ENCODE measurements around the gene CUTA. TPM values are rescaled to one million over a fixed set of nuclear protein-coding genes. Genes with fewer than 3 reads are reported as not detected.

Gene CUTA
- polyA plus RNA-seq, 1 of the 3 experiments (the other 2 are of a cell fraction): 444 TPM

GRCh38 chr6:33456156-33456555, 38.2 kb upstream of the CUTA start (continued):
- TF ChIP-seq NRF1 (IDR thresholded peaks at IDR 0.05; ENCODE audit: low read depth, low read length): no peak
- TF ChIP-seq SIN3A (IDR thresholded peaks at IDR 0.05; ENCODE audit: borderline replicate concordance, low read depth, low read length): no peak

- WGBS (ENCODE audit: low lambda C conversion rate): 11% methylated on average over 14 of the region's 16 CpGs
- CTCF ChIA-PET: interaction anchor here (1.3 to 2.0 kb wide), 4 partner anchors 14 to 130 kb away, joined by 3 to 8 read pairs (median 4); no protein-coding TSS in a partner anchor
These were observed 37.1 kb upstream of the CUTA start for GRCh38 chr6:33455051-33455450.

More at GRCh38 chr6:33455051-33455450, 37.1 kb upstream of the CUTA start:
- TF ChIP-seq SIN3A (IDR thresholded peaks at IDR 0.05; ENCODE audit: borderline replicate concordance, low read depth, low read length) (no peak), FOXJ3 (CRISPR knock-in tag; IDR thresholded peaks at IDR 0.05) (no peak), EP300 (IDR thresholded peaks at IDR 0.05; ENCODE audit: borderline replicate concordance in 1 of 2, low read depth in 1 of 2, low read length in 1 of 2) (no peak), TEAD4 (IDR thresholded peaks at IDR 0.05; ENCODE audit: borderline replicate concordance, insufficient read depth) (no peak), REST (IDR thresholded peaks at IDR 0.05; ENCODE audit: low read depth, low read length) (no peak), MXI1 (IDR thresholded peaks at IDR 0.05; ENCODE audit: low read depth, low read length) (no peak), CHD2 (IDR thresholded peaks at IDR 0.05; ENCODE audit: low read length, partially characterized antibody) (no peak), GATA2 (CRISPR knock-in tag; IDR thresholded peaks at IDR 0.05) (no peak), PBX3 (IDR thresholded peaks at IDR 0.05) (no peak), GABPA (IDR thresholded peaks at IDR 0.05; ENCODE audit: low read depth) (no peak)
- Histone ChIP-seq H3K4me3 (ENCODE audit: low read depth in 2 of 2, low read length in 1 of 2) (peak overlapping the region; percentile 81 to 85), H3K4me2 (peak overlapping the region; percentile 82), H3K27ac (ENCODE audit: low read depth in 2 of 2, low read length in 1 of 2) (peak overlapping the region in 1 of 2 experiments; percentile 18; a peak in 2 of 4 replicates), H3K27me3 (ENCODE audit: insufficient read depth) (no peaks in the 10 kb centered on the region), H3F3A (replicated peaks; ENCODE audit: insufficient read depth) (peaks cover 10% of the 10 kb centered on the region), H3K9ac (peak overlapping the region; percentile 71), H3K79me2 (ENCODE audit: insufficient read depth) (peaks cover 32% of the 10 kb centered on the region), H4K20me1 (ENCODE audit: insufficient read depth) (no peaks in the 10 kb centered on the region), H3K9me3 (no peaks in the 10 kb centered on the region), H3K9me2 (no peaks in the 10 kb centered on the region), H3K36me3 (replicated peaks in 1 of 2; ENCODE audit: control insufficient read depth in 1 of 2, insufficient read depth in 2 of 2, low read length in 1 of 2) (peaks cover 10 to 21% of the 10 kb centered on the region in 2 experiments), H2AFZ (ENCODE audit: low read depth) (peak overlapping the region; percentile 85; the same call in 1 of the 2 replicates), H3K4me1 (ENCODE audit: control insufficient read depth in 1 of 2, insufficient read depth in 2 of 2, low read depth in 1 of 2, low read length in 1 of 2) (peaks cover 0 to 21% of the 10 kb centered on the region in 2 experiments; a peak in 1 of 4 replicates)
- POLR2A ChIA-PET: interaction anchor here (1.5 to 1.7 kb wide), 2 partner anchors 24 to 37 kb away, joined by 8 to 9 read pairs; partner anchors contain the start of gene CUTA
- DNase-seq: peak; percentile 16

Data from SK-N-SH (cell line).